Dedifferentiated amniotic fluid mesenchymal stem cell (primary cell): ENCODE measurements around the gene CSTB.
"Not testable (repeated sequence)": the region's sequence is repeated elsewhere in the genome, so short reads cannot be mapped to it uniquely, and the experiment has no call there.

Experiments used
- DNase-seq: peaks from one replicate; pipeline ENCODE4 v3.0.0-alpha.2; 2016; ENCODE audit errors: extremely low spot score

The CSTB gene, protein sequence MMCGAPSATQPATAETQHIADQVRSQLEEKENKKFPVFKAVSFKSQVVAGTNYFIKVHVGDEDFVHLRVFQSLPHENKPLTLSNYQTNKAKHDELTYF

DNA sequence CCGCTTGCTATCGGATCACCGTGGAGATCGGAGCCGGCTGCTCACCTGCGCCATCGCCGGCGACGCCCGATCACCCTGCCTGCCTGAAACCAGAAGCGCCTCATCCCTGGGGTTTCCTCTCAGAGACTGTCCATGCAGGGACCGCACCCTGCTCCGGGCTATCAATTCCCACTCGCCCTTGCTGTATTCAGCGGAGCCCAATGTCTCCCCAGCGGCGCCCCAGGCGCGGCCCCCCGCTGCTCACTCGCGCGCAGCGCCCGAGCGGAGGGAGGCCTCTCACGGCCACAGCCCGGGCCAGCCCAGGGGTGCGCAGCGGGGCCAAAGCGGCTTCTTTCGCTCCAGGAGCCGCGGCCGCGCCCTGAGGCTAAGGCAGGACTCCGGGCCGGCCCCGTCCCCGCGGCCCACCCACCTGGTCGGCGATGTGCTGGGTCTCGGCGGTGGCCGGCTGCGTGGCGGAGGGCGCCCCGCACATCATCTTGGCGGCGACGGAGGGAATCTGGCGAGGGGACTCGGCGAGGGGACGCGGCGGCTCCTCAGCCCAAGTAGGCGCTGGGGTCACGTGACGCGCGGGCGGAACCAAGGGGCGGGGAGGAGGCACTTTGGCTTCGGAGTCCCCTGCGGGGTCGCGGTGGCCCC is at the start of gene CSTB:
CSTB (minus strand) TSS at position 514 of the 636 bp plus-strand sequence; CDS start at position 475, 39 bp downstream.
- DNase-seq, result peak; percentile 49

- DNase-seq, result no peak
These were observed 49.3 kb upstream of the CSTB start for GRCh38 chr21:43825242-43825935.

DNA sequence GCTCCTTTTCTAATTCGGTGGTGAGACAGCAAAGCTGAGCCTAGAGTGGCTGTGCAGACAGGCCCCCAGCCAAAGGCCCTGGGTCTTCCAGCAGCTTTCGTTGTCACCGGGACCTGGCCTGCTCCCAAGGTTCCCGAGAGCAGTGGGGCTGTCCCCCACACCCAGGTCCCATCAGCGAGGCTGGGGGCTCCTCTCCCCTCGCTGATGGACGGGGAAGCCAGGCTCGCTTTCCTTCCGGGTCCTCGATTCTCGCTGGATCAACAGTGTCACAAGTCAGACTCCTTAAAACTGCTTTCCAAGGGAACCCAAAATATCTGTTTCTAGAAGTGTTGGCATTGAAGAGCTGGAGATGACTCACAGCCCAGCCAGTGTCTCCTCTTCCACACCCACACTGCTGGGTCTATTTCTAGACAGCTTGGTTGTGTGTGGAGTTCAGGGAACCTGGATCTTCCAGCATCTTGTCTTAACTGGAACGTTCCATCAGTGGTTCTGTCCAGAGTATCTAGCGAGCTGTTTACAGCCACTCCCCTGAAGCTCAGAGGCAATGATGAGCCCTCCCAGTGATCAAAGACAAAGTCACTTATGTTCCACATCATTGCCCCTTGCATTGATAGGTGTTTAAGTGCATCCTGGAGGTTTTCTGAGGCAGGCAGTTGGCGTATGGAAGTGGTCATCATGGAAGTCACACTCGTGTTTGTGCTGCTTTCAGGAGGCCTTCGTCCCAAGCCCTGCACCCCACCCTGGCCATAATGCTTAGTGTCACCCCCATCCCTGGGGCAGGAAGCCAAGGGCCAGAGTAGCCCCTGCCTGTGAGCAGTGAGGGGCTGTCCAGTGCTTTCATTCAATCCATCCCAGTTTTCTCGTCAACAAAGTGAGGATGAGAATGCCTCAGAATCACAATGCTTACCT is 48.5 kb upstream of the CSTB start:
- DNase-seq, result peak; percentile 28

GRCh38 chr21:43822741-43823140 is 46.6 kb upstream of the CSTB start:
- DNase-seq, result not testable (repeated sequence)

DNA sequence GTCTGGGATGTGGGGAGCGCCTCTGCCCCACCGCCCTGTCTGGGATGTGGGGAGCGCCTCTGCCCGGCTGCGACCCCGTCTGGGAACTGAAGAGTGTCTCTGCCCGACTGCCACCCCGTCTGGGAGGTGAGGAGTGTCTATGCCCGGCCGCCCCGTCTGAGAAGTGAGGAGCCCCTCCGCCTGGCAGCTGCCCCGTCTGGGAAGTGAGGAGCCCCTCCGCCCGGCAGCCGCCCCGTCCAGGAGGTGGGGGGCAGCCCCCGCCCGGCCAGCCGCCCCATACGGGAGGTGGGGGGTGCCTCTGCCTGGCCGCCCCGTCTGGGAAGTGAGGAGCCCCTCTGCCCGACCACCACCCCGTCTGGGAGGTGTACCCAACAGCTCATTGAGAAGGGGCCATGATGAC is 46.1 kb upstream of the CSTB start:
- not testable (repeated sequence) for DNase-seq

- no peak for DNase-seq
These were observed 44.4 kb upstream of the CSTB start for GRCh38 chr21:43820466-43820865.

GRCh38 chr21:43819511-43820405 is 43.6 kb upstream of the CSTB start:
- no peak for DNase-seq

DNA sequence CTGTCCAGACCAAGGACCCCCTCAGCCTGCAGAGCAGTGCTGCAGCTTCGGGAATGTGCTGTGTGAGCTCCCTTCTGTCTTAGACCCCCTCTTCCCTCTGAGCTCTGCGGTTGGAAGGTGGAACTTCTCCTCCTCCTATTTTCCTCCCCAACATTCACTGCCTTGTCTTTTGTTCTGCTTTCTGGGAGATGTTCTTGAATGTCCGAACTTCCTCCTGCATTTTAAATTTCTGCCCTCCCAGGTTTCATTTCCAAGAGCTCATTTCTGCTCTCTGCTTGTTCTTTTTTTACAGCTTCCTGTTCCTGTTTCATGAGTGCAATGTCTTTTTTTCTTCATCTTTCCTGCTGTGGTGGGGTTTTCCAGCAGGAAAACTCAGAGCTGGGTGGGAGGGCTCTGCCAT is 42.6 kb upstream of the CSTB start:
- DNase-seq, result no peak

DNA sequence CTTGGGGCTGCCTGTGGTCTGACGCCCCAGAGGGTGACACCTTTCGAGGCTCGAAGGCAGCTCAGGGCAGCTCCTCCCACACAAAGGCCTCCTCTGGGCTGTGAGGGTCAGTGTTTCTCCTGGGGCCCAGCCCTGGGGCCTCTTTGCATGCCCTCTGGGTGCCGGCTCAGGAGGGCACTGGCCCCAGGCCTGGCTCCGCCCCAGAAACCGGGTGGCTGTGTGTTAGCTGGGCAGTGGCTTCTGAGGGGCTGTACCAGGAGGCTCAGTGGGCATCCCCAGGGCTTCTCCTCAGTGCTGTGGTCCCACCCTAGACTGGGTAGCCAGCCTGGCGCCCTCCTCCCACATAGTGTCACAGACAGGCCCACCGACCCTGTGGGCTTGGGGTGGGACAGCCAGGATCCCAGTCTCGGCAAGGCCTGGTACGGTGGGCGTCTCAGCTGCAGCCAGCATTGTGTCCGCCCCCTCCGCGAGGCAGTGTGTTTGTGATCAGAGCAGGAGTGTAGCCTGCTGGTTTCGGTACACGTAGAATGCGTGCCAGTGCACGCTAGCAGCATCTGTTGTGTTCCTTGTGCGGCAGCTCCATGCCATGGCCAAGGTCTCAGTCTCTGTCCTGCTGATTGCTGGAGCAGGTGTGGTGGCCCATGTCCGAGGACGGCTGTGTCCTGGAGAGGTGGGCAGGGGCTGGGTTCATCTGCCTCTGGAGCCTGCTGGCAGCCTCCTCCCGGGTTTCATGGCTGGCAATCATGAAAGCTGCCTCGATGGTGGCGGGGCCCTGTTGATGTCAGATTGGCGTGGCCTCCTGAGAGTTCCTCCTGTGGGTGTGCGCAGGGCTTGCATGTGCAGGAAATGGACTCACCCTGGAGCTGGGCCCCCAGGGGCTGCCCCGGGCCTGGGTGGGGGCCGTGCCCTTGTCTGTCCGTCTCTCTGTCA is 41.3 kb upstream of the CSTB start:
- no peak for DNase-seq

- no peak for DNase-seq
These were observed 40.5 kb upstream of the CSTB start for GRCh38 chr21:43816611-43817071.

GRCh38 chr21:43815991-43816390 is 39.9 kb upstream of the CSTB start:
- DNase-seq, result no peak

GRCh38 chr21:43815107-43815613 is 39.1 kb upstream of the CSTB start:
- DNase-seq, result no peak

GRCh38 chr21:43814215-43815106 is 38.4 kb upstream of the CSTB start:
- DNase-seq, result no peak

DNA sequence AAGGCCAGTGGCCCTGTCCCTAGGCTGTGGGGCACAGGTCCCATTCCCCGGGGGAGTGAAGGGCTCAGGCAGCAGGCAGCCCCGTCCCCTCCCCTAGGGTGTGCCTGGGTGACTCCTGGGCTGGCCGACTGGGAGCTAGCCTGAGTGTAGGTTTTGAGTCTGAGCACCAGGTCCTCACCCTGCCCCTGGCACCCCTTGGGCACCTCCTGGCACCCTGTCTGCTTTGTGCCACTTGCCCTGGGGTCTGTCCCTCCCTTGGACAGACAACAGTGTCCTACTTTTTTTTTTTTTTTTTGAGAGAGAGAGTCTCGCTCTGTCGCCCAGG is 37.5 kb upstream of the CSTB start:
- DNase-seq, result no peak

DNA sequence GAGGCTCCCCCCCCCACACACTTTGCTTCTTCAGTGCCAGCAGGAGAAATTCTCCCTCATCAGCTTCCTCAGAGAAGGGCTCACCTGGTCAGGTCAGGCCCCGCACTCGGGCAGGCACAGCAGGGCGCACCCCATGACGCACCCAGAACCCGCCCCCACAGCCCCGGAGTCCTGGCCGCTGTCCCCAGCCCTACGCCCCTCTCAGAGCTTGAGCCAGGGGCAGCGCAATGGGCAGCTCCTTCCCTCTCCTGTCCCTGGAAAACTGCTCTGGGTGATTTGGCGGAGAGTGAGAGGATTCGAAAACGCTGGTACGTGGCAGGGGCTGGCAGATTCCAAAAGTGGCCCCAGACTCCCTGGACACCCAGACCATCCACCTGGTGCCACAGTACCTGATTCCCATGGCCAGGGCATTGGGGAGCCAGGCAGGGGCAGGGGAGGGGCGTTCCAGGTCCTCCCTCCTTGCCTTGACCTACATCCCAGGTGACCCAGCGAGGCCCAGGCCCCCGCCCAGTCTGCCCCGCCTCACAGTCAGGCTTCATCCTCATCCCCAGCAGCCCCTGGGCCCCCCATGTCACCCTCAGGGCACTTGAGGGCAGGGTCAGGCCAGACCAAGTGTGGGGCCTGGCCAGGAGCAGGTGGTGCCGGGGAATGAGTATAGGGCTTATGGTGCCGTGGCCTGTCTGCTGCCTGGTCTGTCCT is 37.0 kb upstream of the CSTB start:
- no peak for DNase-seq

DNA sequence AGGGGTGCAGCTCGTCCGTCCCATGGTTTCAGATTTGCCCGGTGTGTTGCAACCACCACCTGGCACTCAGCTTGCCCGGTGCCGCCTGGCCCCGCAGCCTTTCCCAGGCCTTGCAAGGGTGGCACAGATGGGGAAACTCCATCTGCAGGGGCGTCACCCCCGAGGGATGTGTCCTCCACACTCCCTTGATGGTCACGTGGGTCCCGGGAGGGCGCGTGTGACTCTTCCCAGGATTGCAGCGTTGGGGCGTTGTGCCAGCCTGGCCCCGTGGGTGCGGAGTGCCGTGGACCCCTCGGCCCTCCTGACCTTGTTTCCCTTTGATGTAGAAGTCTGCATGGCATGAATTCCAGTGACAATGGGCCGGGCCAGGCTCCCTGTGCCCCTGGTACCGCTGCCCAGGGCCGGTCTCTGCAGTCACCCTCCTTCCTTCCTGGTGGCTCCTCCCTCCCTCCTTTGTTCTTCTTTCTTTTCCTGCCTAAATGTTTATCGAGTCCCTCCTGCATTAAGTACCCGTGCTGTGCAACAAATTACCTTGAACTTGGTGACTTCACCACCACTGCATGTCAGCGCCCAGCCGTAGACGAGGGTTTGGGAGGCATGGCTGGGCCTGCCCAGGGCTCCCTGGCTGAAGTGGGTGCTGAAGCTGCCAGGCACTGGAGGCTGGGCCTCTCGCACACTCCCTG is 36.2 kb upstream of the CSTB start:
- DNase-seq, result no peak

GRCh38 chr21:43811262-43812105 is 35.4 kb upstream of the CSTB start:
- DNase-seq, result no peak
